Pancreas (tissue), 10 donors: ENCODE results near the gene ZNRD2. TPM values are rescaled to one million over a fixed set of nuclear protein-coding genes. Genes with fewer than 3 reads are reported as not detected.
"Not testable (repeated sequence)": the region's sequence is repeated elsewhere in the genome, so short reads cannot be mapped to it uniquely, and the experiment has no call there.

Experiments
- ATAC-seq, 4 donors: fragments of 200-7000 bp; cut with Tn5 transposase; one replicate each; pipeline versions ENCODE4 v1.8.0 to v1.9.1; 2020; ENCODE audit warnings: mild to moderate bottlenecking in 4 of 4, moderate library complexity in 4 of 4
- DNase-seq, 6 donors: peaks; one replicate each; pipeline ENCODE4 v3.0.0-alpha.2; 2020
- FAIRE-seq: peaks from 2 replicates; lab custom pipeline; 2012; peaks lifted over from hg19 to GRCh38; lab: Jason Lieb, UNC
- H3K27ac ChIP-seq, 4 donors: fragments of 200-600 bp; sonication (generic); 1 replicate in 3 of 4; 2 replicates in 1 of 4; pipeline versions ENCODE4 v1.5.0 to v1.8.0; 2020
- H3K27me3 ChIP-seq, 4 donors: fragments of 200-600 bp; one replicate each; pipeline ENCODE4 v1.8.0; 2021
- H3K36me3 ChIP-seq, 3 donors: fragments of 200-600 bp; sonication (generic) in 1 of 3; one replicate each; pipeline versions ENCODE4 v1.5.0 to v1.8.0; 2020 to 2021
- H3K4me1 ChIP-seq, 3 donors: fragments of 200-600 bp; one replicate each; pipeline ENCODE4 v1.8.0; 2021
- H3K4me3 ChIP-seq, 4 donors: fragments of 200-600 bp; sonication (generic) in 2 of 4; one replicate each; pipeline versions ENCODE4 v1.5.0 to v1.8.0; 2020 to 2021
- H3K9me3 ChIP-seq, 4 donors: fragments of 200-600 bp; one replicate each; pipeline ENCODE4 v1.8.0; 2021
- CTCF ChIP-seq, 4 donors: fragments of 200-600 bp; sonication (generic) in 3 of 4; IDR thresholded peaks; one replicate each; pipeline versions ENCODE4 v1.5.0 to v1.8.0; 2021; ENCODE audit warnings: antibody characterized with exemption in 4 of 4
- WGBS, 2 donors: extraction: QIAGEN DNeasy Blood & Tissue Kit; methylation state at CpG; one replicate each; pipeline ENCODE4 v1.1.7; 2013; 5-methylcytosine and 5-hydroxymethylcytosine counted together
- intact Hi-C, 3 donors: fragments of 100-400 bp; cut with DNase I; formaldehyde crosslinking; loops; one replicate each; pipeline versions ENCODE4 v1.11.1 to v1.14.2; 2022
- polyA plus RNA-seq, 2 donors: library from polyadenylated mRNA; stranded (reverse); fragments of 200-250 nt; gene quantifications; one replicate each; pipeline ENCODE4 v1.2.3, GENCODE V29; 2013
- total RNA-seq, 6 donors: library from RNA; stranded (reverse); fragmentation: NEBNext Ultra II Directional in 4 of 6; extraction: Animal tissue kit (Norgen Biotek cat#: 25700) in 4 of 6; gene quantifications; one replicate each; pipeline versions ENCODE4 v1.2.1 to v1.2.4, GENCODE V29; 2021 to 2023
- donor health status: healthy with polysubstance abuse.
- donor health status: DM: no; HTN: no; CAD: no; lungs with moderate emphysema.
- donor health status: DM: no; HTN: no; CAD: no.
- donor health status: control.
- donor health status: control.
- donor health status: Bipolar disorder and iron deficiency.
- donor health status: DM: yes; HTN: yes; CAD: no.
- donor health status: DM: no; HTN: no; CAD: no.
- donor health status: DM: no; HTN: no; CAD: no.
- donor health status: DM: yes; HTN: yes; CAD: no.

Gene ZNRD2
- total and polyA plus RNA-seq, 8 donors: 17.8 to 34.8 (median 22.6) TPM

- peaks cover 8 to 19% (median 12%) of the 10 kb centered on the region in 3 donors for H3K4me1 ChIP-seq
- H3K4me3 ChIP-seq: no peak overlapping the region
- ATAC-seq (no peak), DNase-seq (no peak), FAIRE-seq (no peak)
- intact Hi-C loops: no loop called here
- no peaks in the 10 kb centered on the region for H3K27me3 ChIP-seq
- no peaks in the 10 kb centered on the region for H3K9me3 ChIP-seq
- H3K27ac ChIP-seq: no peak overlapping the region
- no peak for TF ChIP-seq CTCF (IDR thresholded peaks at IDR 0.05)
- whole genome bisulfite sequencing, 2 donors: 80 to 85% methylated on average over 8 to 9 of the region's 9 CpGs
- no peaks in the 10 kb centered on the region for H3K36me3 ChIP-seq
Observed at GRCh38 chr11:65562788-65563187, 7.5 kb upstream of the ZNRD2 start.

GRCh38 chr11:65563601-65564000 is 6.7 kb upstream of the ZNRD2 start:
- Histone ChIP-seq H3K27ac (no peak overlapping the region), H3K27me3 (no peaks in the 10 kb centered on the region), H3K36me3 (no peaks in the 10 kb centered on the region), H3K4me1 (peaks cover 13 to 23% (median 19%) of the 10 kb centered on the region in 3 donors), H3K4me3 (no peak overlapping the region), H3K9me3 (no peaks in the 10 kb centered on the region)
- FAIRE-seq: no peak
- TF ChIP-seq CTCF (IDR thresholded peaks at IDR 0.05): no peak
- no peak for ATAC-seq
- no peak for DNase-seq
- 88 to 92% methylated on average over 4 of the region's 4 CpGs for WGBS, 2 donors
- intact Hi-C loops: no loop called here

GRCh38 chr11:65564879-65565559 is 5.3 kb upstream of the ZNRD2 start:
- not testable (repeated sequence) for H3K27ac ChIP-seq, FAIRE-seq
- peaks cover 12 to 15% (median 15%) of the 10 kb centered on the region in 3 donors for H3K4me1 ChIP-seq

DNA sequence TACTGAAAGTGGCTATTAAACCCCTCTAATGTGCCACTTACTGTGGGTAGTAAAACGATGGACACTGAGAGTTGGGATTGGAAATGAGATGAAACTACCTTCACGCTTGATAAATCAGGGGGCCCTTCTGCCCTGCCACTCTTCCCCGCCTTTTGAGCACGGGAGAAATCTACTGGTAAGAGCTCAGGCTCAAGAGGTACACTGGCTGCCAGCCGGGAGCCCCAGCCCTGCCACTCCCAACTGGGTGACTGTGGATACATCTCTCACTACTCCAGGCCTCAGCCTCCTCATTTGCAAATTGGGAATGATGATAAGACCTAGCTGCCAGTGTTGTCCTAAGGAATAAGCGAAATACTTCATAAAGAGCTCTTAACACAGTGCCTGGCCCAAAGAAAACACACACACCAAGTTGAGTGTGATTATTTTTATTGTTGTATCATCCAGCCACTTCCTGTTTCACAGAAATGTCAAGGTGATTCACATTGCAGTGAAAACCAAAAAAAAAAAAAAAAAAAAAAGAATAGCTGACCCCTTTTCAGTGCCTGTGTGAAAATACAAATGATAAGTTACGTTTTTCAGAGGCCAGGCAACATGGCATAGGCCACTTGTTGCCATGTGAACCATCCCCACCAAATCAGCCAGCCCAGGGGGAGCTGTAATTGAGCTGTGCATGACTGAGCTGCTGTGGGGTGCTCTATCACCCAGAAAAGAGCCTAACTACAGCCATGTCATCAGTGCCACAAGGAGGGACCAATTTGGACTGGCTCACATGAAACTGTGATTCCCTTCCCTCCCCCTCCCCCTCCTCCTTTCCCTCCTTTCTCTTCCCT is 4.4 kb upstream of the ZNRD2 start:
- Histone ChIP-seq H3K9me3 (no peaks in the 10 kb centered on the region), H3K4me1 (peaks cover 12 to 17% (median 13%) of the 10 kb centered on the region in 3 donors), H3K27ac (no peak overlapping the region), H3K36me3 (no peaks in the 10 kb centered on the region), H3K4me3 (no peak overlapping the region), H3K27me3 (no peaks in the 10 kb centered on the region)
- no peak for FAIRE-seq
- 81 to 84% methylated on average over 7 of the region's 7 CpGs for WGBS, 2 donors
- peak in 1 of 6 donors; percentile 32 for DNase-seq
- intact Hi-C loops: no loop called here
- TF ChIP-seq CTCF (IDR thresholded peaks at IDR 0.05): no peak
- no peak for ATAC-seq

More at GRCh38 chr11:65564879-65565559, 5.3 kb upstream of the ZNRD2 start:
- H3K27me3 ChIP-seq, H3K4me3 ChIP-seq, H3K36me3 ChIP-seq, H3K9me3 ChIP-seq, ATAC-seq, intact Hi-C loops: not testable (repeated sequence)
- 85 to 90% methylated on average over 12 of the region's 12 CpGs for WGBS, 2 donors
- peak in 1 of 6 donors; percentile 24 for DNase-seq

GRCh38 chr11:65569164-65569972 is 909 bp upstream of the ZNRD2 start:
- Histone ChIP-seq H3K27me3 (no peaks in the 10 kb centered on the region), H3K4me1 (peaks cover 26 to 36% (median 28%) of the 10 kb centered on the region in 3 donors), H3K27ac (peak overlapping the region; percentile 77 to 96 (median 86)), H3K4me3 (peak overlapping the region; percentile 71 to 88 (median 84)), H3K9me3 (no peaks in the 10 kb centered on the region), H3K36me3 (no peaks in the 10 kb centered on the region)
- FAIRE-seq (no peak), DNase-seq (peak in 1 of 6 donors; percentile 72), ATAC-seq (peak; percentile 5 to 8 (median 6))
- TF ChIP-seq CTCF (IDR thresholded peaks at IDR 0.05): no peak
- 4 to 5% methylated on average over 28 of the region's 28 CpGs for WGBS, 2 donors
- intact Hi-C loops: no loop called here
